HepG2 (cell line): ENCODE results near the gene SLC9C2. TPM values are rescaled to one million over a fixed set of nuclear protein-coding genes. Genes with fewer than 3 reads are reported as not detected.
A peak's percentile ranks its signal among the peaks of the same experiment; 100 is the strongest.

Experiments used
- ATAC-seq: fragments of 200-7000 bp; cut with Tn5 transposase; 3 replicates; pipeline ENCODE4 v1.9.1; 2020; ENCODE audit warnings: mild to moderate bottlenecking, moderate library complexity
- BruUV-seq: library from RNA; stranded (reverse); fragments of 400-500 nt; replicated peaks from 2 replicates; lab custom pipeline; 2021; lab: Mats Ljungman, UMichigan
- CTCF ChIA-PET: fragments of 300-600 bp; formaldehyde crosslinking; extraction: SDS; loops from one replicate; lab custom pipeline; 2021; ENCODE audit warnings: low total read pairs, inconsistent platforms, low intra/inter-chr PET ratio; lab: Yijun Ruan, JAX
- POLR2A ChIA-PET: fragments of 350-600 bp; sonication (Branson Sonifier 250); formaldehyde crosslinking; loops from one replicate; lab custom pipeline; 2020; ENCODE audit warnings: antibody characterized with exemption, inconsistent platforms; lab: Yijun Ruan, JAX
- DNase-seq: peaks from one replicate; pipeline ENCODE4 v3.0.0-alpha.2; 2015; ENCODE audit warnings: low spot score
- FAIRE-seq: peaks from 3 replicates; lab custom pipeline; 2011; peaks lifted over from hg19 to GRCh38; lab: Jason Lieb, UNC
- H2AFZ ChIP-seq: one replicate; pipeline ENCODE4 v1.6.1; 2011; ENCODE audit warnings: low read length, inconsistent platforms
- H3K27ac ChIP-seq: fragments of 300-600 bp; 3 replicates; pipeline ENCODE4 v1.8.0; 2011; ENCODE audit warnings: mixed run types, mild to moderate bottlenecking, mixed read lengths, low read length, inconsistent platforms; ENCODE audit not compliant: insufficient read depth; ENCODE audit errors: extremely low read length
- H3K27me3 ChIP-seq, 2 experiments: fragments of 200-600 bp in 1 of 2; 2 replicates in 1 of 2; 3 replicates in 1 of 2; pipeline versions ENCODE4 v1.6.0 to v1.8.0; 2011; ENCODE audit warnings: low read length in 2 of 2, mild to moderate bottlenecking in 2 of 2, moderate library complexity in 2 of 2, inconsistent platforms in 1 of 2; ENCODE audit not compliant: insufficient read depth in 2 of 2, control insufficient read depth in 1 of 2
- H3K36me3 ChIP-seq, 2 experiments: fragments of 200-600 bp in 1 of 2; replicated peaks in 1 of 2; 2 replicates in 1 of 2; 3 replicates in 1 of 2; pipeline versions ENCODE4 v1.5.1 to v1.8.0; 2011; ENCODE audit warnings: low read length in 2 of 2, inconsistent platforms in 1 of 2; ENCODE audit not compliant: insufficient read depth in 2 of 2, control insufficient read depth in 1 of 2
- H3K4me1 ChIP-seq: 2 replicates; pipeline ENCODE4 v1.5.1; 2012; ENCODE audit warnings: low read length, inconsistent platforms; ENCODE audit not compliant: insufficient read depth
- H3K4me2 ChIP-seq: 2 replicates; pipeline ENCODE4 v1.6.0; 2011; ENCODE audit warnings: low read depth, low read length, inconsistent platforms
- H3K4me3 ChIP-seq, 3 experiments: fragments of 200-600 bp in 1 of 3; sonication (generic), shearing (Covaris generic) in 1 of 3; replicated peaks in 1 of 3; 2 replicates each; pipeline ENCODE4 v1.5.1; 2011 to 2016; ENCODE audit warnings: low read length in 3 of 3, inconsistent platforms in 2 of 3, low read depth in 2 of 3, mild to moderate bottlenecking in 2 of 3, control low read depth in 1 of 3, mixed read lengths in 1 of 3; ENCODE audit not compliant: insufficient read depth in 1 of 3
- H3K79me2 ChIP-seq: one replicate; pipeline ENCODE4 v1.6.1; 2011; ENCODE audit warnings: low read length, inconsistent platforms; ENCODE audit not compliant: insufficient read depth
- H3K9ac ChIP-seq: 2 replicates; pipeline ENCODE4 v1.6.0; 2011; ENCODE audit warnings: mild to moderate bottlenecking, low read depth, low read length, inconsistent platforms; ENCODE audit not compliant: insufficient read depth
- H3K9me3 ChIP-seq: 2 replicates; pipeline ENCODE4 v1.5.1; 2012; ENCODE audit warnings: mild to moderate bottlenecking, low read length
- H4K20me1 ChIP-seq: 2 replicates; pipeline ENCODE4 v1.6.0; 2011; ENCODE audit warnings: inconsistent platforms, mild to moderate bottlenecking, low read length, moderate library complexity; ENCODE audit not compliant: insufficient read depth
- ADNP ChIP-seq: sonication (generic); formaldehyde crosslinking; IDR thresholded peaks from 2 replicates; pipeline ENCODE4 v1.4.0; 2020; ENCODE audit warnings: missing genetic modification reagents
- RBFOX2 ChIP-seq: fragments of 200-400 bp; formaldehyde crosslinking; IDR thresholded peaks from 2 replicates; pipeline ENCODE4 v1.6.1; 2017; ENCODE audit warnings: low read depth, mild to moderate bottlenecking, low read length
- ZNF251 ChIP-seq: sonication (generic); formaldehyde crosslinking; IDR thresholded peaks from 2 replicates; pipeline ENCODE4 v1.9.0; 2021; ENCODE audit warnings: mild to moderate bottlenecking, missing genetic modification reagents
- WGBS: methylation state at CpG from one replicate; pipeline ENCODE4 v1.1.6; 2017; ENCODE audit warnings: low lambda C conversion rate; 5-methylcytosine and 5-hydroxymethylcytosine counted together
- in situ Hi-C: cut with HindIII; loops from 2 replicates; pipeline ENCODE4 v1.10.0; 2017; ENCODE audit warnings: low pct_unique_long_range_greater_than_20kb; ENCODE audit not compliant: extremely low pct_ligation_motif_present
- intact Hi-C: fragments of 100-400 bp; cut with micrococcal nuclease; formaldehyde crosslinking; loops from one replicate; pipeline ENCODE4 v1.10.0; 2022; ENCODE audit not compliant: unreplicated experiment
- polyA plus RNA-seq, 8 experiments: library from polyadenylated mRNA; depleted of rRNA in 3 of 8; stranded (reverse) in 7 of 8; unstranded in 1 of 8; fragments of >200 nt; fragmentation: Illumina TruSeq in 4 of 8; extraction: Trizol in 4 of 8; gene quantifications; 2 replicates each; pipeline versions ENCODE4 v1.2.1 to v1.2.3, GENCODE V29; 2011 to 2016; ENCODE audit warnings: low read depth in 4 of 8, missing spikeins in 1 of 8, mixed read lengths in 1 of 8; ENCODE audit not compliant: insufficient read depth in 1 of 8
- total RNA-seq, 5 experiments: library from RNA; depleted of rRNA; stranded (reverse); fragments of >200 nt; fragmentation: Illumina TruSeq; extraction: Trizol; gene quantifications; 2 replicates each; pipeline ENCODE4 v1.2.3, GENCODE V29; 2016; ENCODE audit warnings: low read depth in 1 of 5
- TF ChIP-seq, protein P1 (sequence below): sonication (generic); formaldehyde crosslinking; IDR thresholded peaks from 2 replicates; pipeline ENCODE4 v1.5.0; 2020; ENCODE audit warnings: mild to moderate bottlenecking, missing genetic modification reagents, moderate library complexity

SLC9C2 gene
- total and polyA plus RNA-seq, 2 of the 13 experiments (the other 11 are each of a cell fraction or from before 2014, with no cell fraction given), result 0.03 TPM; not detected in 1

DNA sequence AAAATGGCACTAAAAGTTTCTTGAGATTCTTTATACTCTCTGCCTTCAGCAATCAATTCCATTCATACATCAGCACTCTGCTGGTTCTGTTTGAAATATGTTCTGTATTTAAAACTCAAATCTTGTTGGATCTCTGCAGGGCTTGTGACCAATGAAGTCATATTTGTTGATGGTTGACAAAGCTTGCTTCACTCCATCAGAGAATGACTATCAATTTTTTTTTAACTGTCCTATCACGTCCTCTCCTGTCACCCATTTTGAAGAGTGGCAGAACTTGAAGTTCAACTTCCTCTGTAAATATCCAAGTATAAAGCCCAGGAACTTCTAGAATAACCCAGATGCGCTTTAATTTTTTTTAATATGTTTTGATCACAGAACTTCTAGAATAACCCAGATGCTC, 114.9 kb downstream of the SLC9C2 start:
- ChIA-PET CTCF (no interaction called here), POLR2A (interaction anchor here (3.0 kb wide), 1 partner anchor 11 kb away, joined by 18 read pairs; the partner anchor contains the start of gene PRDX6)
- no peak for FAIRE-seq
- no peak for DNase-seq
- Histone ChIP-seq H3K4me1 (no peaks in the 10 kb centered on the region), H2AFZ (no peak overlapping the region), H3K4me3 (no peak overlapping the region), H3K9me3 (no peaks in the 10 kb centered on the region), H3K79me2 (no peaks in the 10 kb centered on the region), H3K9ac (no peak overlapping the region), H4K20me1 (peaks cover 4% of the 10 kb centered on the region; the same call in 1 of the 2 replicates), H3K36me3 (peaks cover 16 to 56% of the 10 kb centered on the region in 2 experiments), H3K4me2 (no peak overlapping the region), H3K27me3 (no peaks in the 10 kb centered on the region), H3K27ac (no peak overlapping the region)
- in situ Hi-C loops, result no loop called here
- TSS peak; percentile 14 for BruUV-seq
- 99% methylated on average over 2 of the region's 2 CpGs for WGBS
- ATAC-seq, result no peak
- intact Hi-C loops, result no loop called here
- no peak for TF ChIP-seq ADNP (CRISPR knock-in tag)
- no peak for TF ChIP-seq ZNF251 (CRISPR knock-in tag)

DNA sequence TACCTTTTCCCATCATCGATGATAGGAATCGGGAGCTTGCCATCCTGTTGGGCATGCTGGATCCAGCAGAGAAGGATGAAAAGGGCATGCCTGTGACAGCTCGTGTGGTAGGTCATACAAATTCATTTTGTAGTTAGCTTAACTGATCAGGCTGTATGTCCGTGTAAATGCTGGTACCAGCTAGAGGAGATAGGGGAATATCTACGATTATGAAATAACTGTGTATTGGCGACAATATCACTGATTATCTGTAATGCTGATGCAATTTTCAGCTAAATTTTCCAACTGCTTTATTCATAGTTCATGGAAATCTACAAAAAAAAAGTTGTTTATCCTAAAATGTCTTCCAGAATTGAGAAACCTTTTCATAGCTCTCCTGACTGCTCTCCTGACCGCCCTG, 117.5 kb downstream of the SLC9C2 start:
- no TSS peak for BruUV-seq
- Histone ChIP-seq H3K27me3 (no peaks in the 10 kb centered on the region), H3K27ac (no peak overlapping the region), H4K20me1 (peaks cover 7% of the 10 kb centered on the region), H3K4me1 (peaks cover 21% of the 10 kb centered on the region), H3K4me3 (no peak overlapping the region), H2AFZ (no peak overlapping the region), H3K36me3 (peaks cover 24 to 80% of the 10 kb centered on the region in 2 experiments), H3K79me2 (peaks cover 16% of the 10 kb centered on the region), H3K9me3 (no peaks in the 10 kb centered on the region), H3K9ac (no peak overlapping the region), H3K4me2 (no peak overlapping the region)
- ATAC-seq (no peak), DNase-seq (no peak), FAIRE-seq (no peak)
- in situ Hi-C loops, result no loop called here
- TF ChIP-seq, protein P1, sequence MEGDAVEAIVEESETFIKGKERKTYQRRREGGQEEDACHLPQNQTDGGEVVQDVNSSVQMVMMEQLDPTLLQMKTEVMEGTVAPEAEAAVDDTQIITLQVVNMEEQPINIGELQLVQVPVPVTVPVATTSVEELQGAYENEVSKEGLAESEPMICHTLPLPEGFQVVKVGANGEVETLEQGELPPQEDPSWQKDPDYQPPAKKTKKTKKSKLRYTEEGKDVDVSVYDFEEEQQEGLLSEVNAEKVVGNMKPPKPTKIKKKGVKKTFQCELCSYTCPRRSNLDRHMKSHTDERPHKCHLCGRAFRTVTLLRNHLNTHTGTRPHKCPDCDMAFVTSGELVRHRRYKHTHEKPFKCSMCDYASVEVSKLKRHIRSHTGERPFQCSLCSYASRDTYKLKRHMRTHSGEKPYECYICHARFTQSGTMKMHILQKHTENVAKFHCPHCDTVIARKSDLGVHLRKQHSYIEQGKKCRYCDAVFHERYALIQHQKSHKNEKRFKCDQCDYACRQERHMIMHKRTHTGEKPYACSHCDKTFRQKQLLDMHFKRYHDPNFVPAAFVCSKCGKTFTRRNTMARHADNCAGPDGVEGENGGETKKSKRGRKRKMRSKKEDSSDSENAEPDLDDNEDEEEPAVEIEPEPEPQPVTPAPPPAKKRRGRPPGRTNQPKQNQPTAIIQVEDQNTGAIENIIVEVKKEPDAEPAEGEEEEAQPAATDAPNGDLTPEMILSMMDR (CRISPR knock-in tag), result no peak
- 0 out of 2 replicates have a peak, but pooled peaks have one; percentile 35 for TF ChIP-seq RBFOX2
- ChIA-PET POLR2A (interaction anchor here (3.0 kb wide), 1 partner anchor 8 kb away, joined by 18 read pairs; the partner anchor contains the start of gene PRDX6), CTCF (no interaction called here)
- intact Hi-C loops, result no loop called here
- WGBS, result 98% methylated on average over 7 of the region's 7 CpGs
